HCT116 (cell line): ENCODE results near the gene HTRA2. TPM values are rescaled to one million over a fixed set of nuclear protein-coding genes. Genes with fewer than 3 reads are reported as not detected.

Source experiments
- ATAC-seq: fragments of 200-7000 bp; cut with Tn5 transposase; 2 replicates; pipeline ENCODE4 v1.9.1; 2020; ENCODE audit warnings: mild to moderate bottlenecking, moderate library complexity
- BruUV-seq: library from RNA; stranded (reverse); fragments of 400-500 nt; replicated peaks from 2 replicates; lab custom pipeline; 2021; lab: Mats Ljungman, UMichigan
- CTCF ChIA-PET: fragments of 300-600 bp; sonication (Branson Sonifier 250); formaldehyde crosslinking; loops from one replicate; lab custom pipeline; 2021; ENCODE audit warnings: antibody characterized with exemption; lab: Charles Lee
- POLR2A ChIA-PET: fragments of 300-600, 350-600 bp; sonication (Branson Sonifier 250); formaldehyde crosslinking; loops from one replicate; lab custom pipeline; 2021; ENCODE audit warnings: antibody characterized with exemption; lab: Charles Lee
- RAD21 ChIA-PET, 2 experiments: fragments of 300-600 bp; sonication (Branson Sonifier 250); formaldehyde crosslinking; loops; one replicate each; lab custom pipeline; 2023; ENCODE audit warnings: low total read pairs in 2 of 2; ENCODE audit not compliant: uncharacterized antibody in 2 of 2, unreplicated experiment in 2 of 2, low non-redundant PET in 1 of 2; lab: Charles Lee
- DNase-seq: peaks from one replicate; pipeline ENCODE4 v3.0.0-alpha.2; 2010; ENCODE audit warnings: low read depth, low spot score
- H2AFZ ChIP-seq: fragments of 200-600 bp; shearing (Covaris generic), sonication (generic); 2 replicates; pipeline ENCODE4 v1.6.1; 2017; ENCODE audit warnings: low read depth, mixed run types, mixed read lengths, antibody characterized with exemption, low read length; ENCODE audit not compliant: poor library complexity, severe bottlenecking
- H3K27ac ChIP-seq: 2 replicates; pipeline ENCODE4 v1.5.1; 2012; ENCODE audit warnings: low read depth, low read length
- H3K27me3 ChIP-seq: fragments of 200-600 bp; sonication (generic); 2 replicates; pipeline ENCODE4 v1.6.1; 2016; ENCODE audit warnings: mixed run types, low read length, mixed read lengths; ENCODE audit not compliant: insufficient read depth
- H3K36me3 ChIP-seq, 2 experiments: fragments of 200-500 bp in 1 of 2; fragments of 200-600 bp in 1 of 2; sonication (Bioruptor generic) in 1 of 2; sonication (generic) in 1 of 2; 2 replicates each; pipeline versions ENCODE4 v1.5.1 to v1.6.1; 2014 to 2016; ENCODE audit warnings: low read length in 2 of 2, inconsistent platforms in 1 of 2, mixed read lengths in 1 of 2, mixed run types in 1 of 2; ENCODE audit not compliant: insufficient read depth in 2 of 2, control insufficient read depth in 1 of 2
- H3K4me1 ChIP-seq, 2 experiments: fragments of 200-600 bp in 1 of 2; sonication (generic) in 1 of 2; 2 replicates each; pipeline versions ENCODE4 v1.5.1 to v1.6.1; 2012 to 2017; ENCODE audit warnings: low read length in 2 of 2, inconsistent platforms in 1 of 2, mild to moderate bottlenecking in 1 of 2, mixed read lengths in 1 of 2, mixed run types in 1 of 2, moderate library complexity in 1 of 2; ENCODE audit not compliant: insufficient read depth in 2 of 2, control insufficient read depth in 1 of 2
- H3K4me2 ChIP-seq: fragments of 200-600 bp; sonication (generic); 2 replicates; pipeline ENCODE4 v1.6.1; 2017; ENCODE audit warnings: mixed run types, low read length, mixed read lengths
- H3K4me3 ChIP-seq, 2 experiments: fragments of 200-600 bp in 1 of 2; sonication (generic) in 1 of 2; replicated peaks in 1 of 2; 2 replicates each; pipeline ENCODE4 v1.5.1; 2011 to 2016; ENCODE audit warnings: low read length in 2 of 2, control low read depth in 1 of 2, low read depth in 1 of 2, mild to moderate bottlenecking in 1 of 2, mixed read lengths in 1 of 2, mixed run types in 1 of 2
- H3K79me2 ChIP-seq: fragments of 200-600 bp; sonication (generic); 2 replicates; pipeline ENCODE4 v1.6.1; 2017; ENCODE audit warnings: mild to moderate bottlenecking, mixed run types, low read length, moderate library complexity, mixed read lengths; ENCODE audit not compliant: insufficient read depth
- H3K9ac ChIP-seq: fragments of 200-600 bp; sonication (generic); 2 replicates; pipeline ENCODE4 v1.6.1; 2016; ENCODE audit warnings: low read length, mixed read lengths
- H3K9me2 ChIP-seq: fragments of 200-600 bp; sonication (generic), shearing (Covaris generic); 2 replicates; pipeline ENCODE4 v1.6.1; 2017; ENCODE audit warnings: mixed run types, mild to moderate bottlenecking, moderate library complexity; ENCODE audit not compliant: insufficient read depth
- H3K9me3 ChIP-seq, 2 experiments: fragments of 200-500 bp in 1 of 2; fragments of 200-600 bp in 1 of 2; sonication (Bioruptor generic) in 1 of 2; sonication (generic) in 1 of 2; 2 replicates each; pipeline ENCODE4 v1.6.1; 2014 to 2017; ENCODE audit warnings: low read length in 2 of 2, mixed read lengths in 2 of 2, inconsistent platforms in 1 of 2, low read depth in 1 of 2, mild to moderate bottlenecking in 1 of 2, mixed run types in 1 of 2, moderate library complexity in 1 of 2; ENCODE audit not compliant: control insufficient read depth in 1 of 2, insufficient read depth in 1 of 2
- H4K20me1 ChIP-seq: fragments of 200-600 bp; sonication (generic), shearing (Covaris generic); 2 replicates; pipeline ENCODE4 v1.6.1; 2017; ENCODE audit warnings: mixed run types, mild to moderate bottlenecking, moderate library complexity; ENCODE audit not compliant: insufficient read depth
- CBX3 ChIP-seq: IDR thresholded peaks from 2 replicates; pipeline ENCODE4 v1.6.1; 2012; ENCODE audit warnings: low read depth
- CEBPB ChIP-seq: IDR thresholded peaks from 2 replicates; pipeline ENCODE4 v1.6.1; 2012; ENCODE audit warnings: low read depth
- EGR1 ChIP-seq: IDR thresholded peaks from 2 replicates; pipeline ENCODE4 v1.6.1; 2012; ENCODE audit warnings: low read depth
- ELF1 ChIP-seq: IDR thresholded peaks from 2 replicates; pipeline ENCODE4 v1.6.1; 2012; ENCODE audit warnings: low read depth, borderline replicate concordance
- EZH2 ChIP-seq: fragments of 200-600 bp; sonication (generic); IDR thresholded peaks from 2 replicates; pipeline ENCODE4 v1.6.1; 2017; ENCODE audit warnings: antibody characterized with exemption, mixed run types
- EZH2phosphoT487 ChIP-seq: fragments of 200-600 bp; IDR thresholded peaks from 2 replicates; pipeline ENCODE4 v1.6.1; 2018; ENCODE audit warnings: antibody characterized with exemption, borderline replicate concordance
- FOSL1 ChIP-seq: IDR thresholded peaks from 2 replicates; pipeline ENCODE4 v1.6.1; 2012; ENCODE audit warnings: low read depth
- JUND ChIP-seq: IDR thresholded peaks from 2 replicates; pipeline ENCODE4 v1.6.1; 2012
- MAX ChIP-seq: IDR thresholded peaks from 2 replicates; pipeline ENCODE4 v1.6.1; 2012
- POLR2A ChIP-seq: IDR thresholded peaks from 2 replicates; pipeline ENCODE4 v1.7.0; 2011; ENCODE audit warnings: borderline replicate concordance; ENCODE audit not compliant: insufficient read depth, insufficient read length; ENCODE audit errors: extremely low read depth
- POLR2AphosphoS5 ChIP-seq: IDR thresholded peaks from 2 replicates; pipeline ENCODE4 v1.6.1; 2011; ENCODE audit warnings: mild to moderate bottlenecking, low read depth, low read length, moderate library complexity
- SIN3A ChIP-seq: IDR thresholded peaks from 2 replicates; pipeline ENCODE4 v1.6.1; 2012; ENCODE audit warnings: low read depth
- SRF ChIP-seq: IDR thresholded peaks from 2 replicates; pipeline ENCODE4 v1.6.1; 2012; ENCODE audit warnings: low read depth
- YY1 ChIP-seq: IDR thresholded peaks from 2 replicates; pipeline ENCODE4 v1.6.1; 2011; ENCODE audit warnings: low read length, low read depth, moderate library complexity, mild to moderate bottlenecking; ENCODE audit not compliant: insufficient replicate concordance; ENCODE audit errors: extremely low read depth
- ZNF274 ChIP-seq: fragments of 200-500 bp; sonication (Bioruptor generic); IDR thresholded peaks from 2 replicates; pipeline ENCODE4 v1.6.1; 2014; ENCODE audit warnings: mild to moderate bottlenecking, low read depth, low read length, inconsistent platforms
- intact Hi-C: fragments of 100-400 bp; cut with micrococcal nuclease; formaldehyde crosslinking; loops from 2 replicates; pipeline ENCODE4 v1.10.0; 2022
- total RNA-seq: library from RNA; stranded (reverse); gene quantifications from one replicate; pipeline ENCODE4 v1.2.1, GENCODE V29; 2021; ENCODE audit not compliant: unreplicated experiment
- TF ChIP-seq, protein P1 (sequence below): IDR thresholded peaks from 2 replicates; pipeline ENCODE4 v1.6.1; 2011; ENCODE audit warnings: mild to moderate bottlenecking, low read length, moderate library complexity; ENCODE audit not compliant: insufficient replicate concordance; ENCODE audit errors: extremely low read depth
- TF ChIP-seq, protein P2 (sequence below), 3 experiments: fragments of 200-600 bp in 1 of 3; sonication (generic) in 1 of 3; IDR thresholded peaks in 2 of 3; conservative IDR thresholded peaks in 1 of 3; 2 replicates each; pipeline ENCODE4 v1.5.1; 2012 to 2017; ENCODE audit warnings: low read depth in 2 of 3, low read length in 2 of 3, antibody characterized with exemption in 1 of 3, borderline replicate concordance in 1 of 3, control low read depth in 1 of 3, mild to moderate bottlenecking in 1 of 3, mixed read lengths in 1 of 3, mixed run types in 1 of 3, moderate library complexity in 1 of 3; ENCODE audit not compliant: insufficient read depth in 1 of 3
- TF ChIP-seq, protein P3 (sequence below): IDR thresholded peaks from 2 replicates; pipeline ENCODE4 v1.6.1; 2012; ENCODE audit warnings: low read depth

HTRA2 gene
- total RNA-seq, 1 experiment from 2014 or later, result 36.2 TPM

- ChIA-PET CTCF (no interaction called here), POLR2A (no interaction called here), RAD21 (no interaction called here)
- no TSS peak for BruUV-seq
- DNase-seq (no peak), ATAC-seq (no peak)
- Histone ChIP-seq H3K4me1 (no peaks in the 10 kb centered on the region), H3K27ac (no peak overlapping the region), H3K9me2 (no peaks in the 10 kb centered on the region), H3K9ac (no peak overlapping the region), H3K79me2 (no peaks in the 10 kb centered on the region), H3K4me3 (no peak overlapping the region), H3K4me2 (no peak overlapping the region), H3K27me3 (no peaks in the 10 kb centered on the region), H4K20me1 (no peaks in the 10 kb centered on the region), H2AFZ (no peak overlapping the region), H3K9me3 (no peaks in the 10 kb centered on the region), H3K36me3 (no peaks in the 10 kb centered on the region)
- intact Hi-C loops, result no loop called here
- TF ChIP-seq EGR1, result no peak
- TF ChIP-seq ZNF274, result no peak
- TF ChIP-seq SIN3A, result no peak
- TF ChIP-seq JUND, result no peak
- no peak for TF ChIP-seq FOSL1
- TF ChIP-seq CEBPB, result no peak
- TF ChIP-seq POLR2A, result no peak
- TF ChIP-seq, protein P1, sequence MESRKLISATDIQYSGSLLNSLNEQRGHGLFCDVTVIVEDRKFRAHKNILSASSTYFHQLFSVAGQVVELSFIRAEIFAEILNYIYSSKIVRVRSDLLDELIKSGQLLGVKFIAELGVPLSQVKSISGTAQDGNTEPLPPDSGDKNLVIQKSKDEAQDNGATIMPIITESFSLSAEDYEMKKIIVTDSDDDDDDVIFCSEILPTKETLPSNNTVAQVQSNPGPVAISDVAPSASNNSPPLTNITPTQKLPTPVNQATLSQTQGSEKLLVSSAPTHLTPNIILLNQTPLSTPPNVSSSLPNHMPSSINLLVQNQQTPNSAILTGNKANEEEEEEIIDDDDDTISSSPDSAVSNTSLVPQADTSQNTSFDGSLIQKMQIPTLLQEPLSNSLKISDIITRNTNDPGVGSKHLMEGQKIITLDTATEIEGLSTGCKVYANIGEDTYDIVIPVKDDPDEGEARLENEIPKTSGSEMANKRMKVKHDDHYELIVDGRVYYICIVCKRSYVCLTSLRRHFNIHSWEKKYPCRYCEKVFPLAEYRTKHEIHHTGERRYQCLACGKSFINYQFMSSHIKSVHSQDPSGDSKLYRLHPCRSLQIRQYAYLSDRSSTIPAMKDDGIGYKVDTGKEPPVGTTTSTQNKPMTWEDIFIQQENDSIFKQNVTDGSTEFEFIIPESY, result no peak
- no peak for TF ChIP-seq EZH2
- no peak for TF ChIP-seq ELF1
- TF ChIP-seq SRF, result no peak
- TF ChIP-seq, protein P2, sequence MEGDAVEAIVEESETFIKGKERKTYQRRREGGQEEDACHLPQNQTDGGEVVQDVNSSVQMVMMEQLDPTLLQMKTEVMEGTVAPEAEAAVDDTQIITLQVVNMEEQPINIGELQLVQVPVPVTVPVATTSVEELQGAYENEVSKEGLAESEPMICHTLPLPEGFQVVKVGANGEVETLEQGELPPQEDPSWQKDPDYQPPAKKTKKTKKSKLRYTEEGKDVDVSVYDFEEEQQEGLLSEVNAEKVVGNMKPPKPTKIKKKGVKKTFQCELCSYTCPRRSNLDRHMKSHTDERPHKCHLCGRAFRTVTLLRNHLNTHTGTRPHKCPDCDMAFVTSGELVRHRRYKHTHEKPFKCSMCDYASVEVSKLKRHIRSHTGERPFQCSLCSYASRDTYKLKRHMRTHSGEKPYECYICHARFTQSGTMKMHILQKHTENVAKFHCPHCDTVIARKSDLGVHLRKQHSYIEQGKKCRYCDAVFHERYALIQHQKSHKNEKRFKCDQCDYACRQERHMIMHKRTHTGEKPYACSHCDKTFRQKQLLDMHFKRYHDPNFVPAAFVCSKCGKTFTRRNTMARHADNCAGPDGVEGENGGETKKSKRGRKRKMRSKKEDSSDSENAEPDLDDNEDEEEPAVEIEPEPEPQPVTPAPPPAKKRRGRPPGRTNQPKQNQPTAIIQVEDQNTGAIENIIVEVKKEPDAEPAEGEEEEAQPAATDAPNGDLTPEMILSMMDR (IDR thresholded peaks at IDR 0.05 in 2 of 3, conservative IDR thresholded peaks at IDR 0.05 in 1 of 3; ENCODE audit: borderline replicate concordance in 1 of 3, insufficient read depth in 1 of 3, low read depth in 2 of 3, low read length in 2 of 3), result no peak
- no peak for TF ChIP-seq EZH2phosphoT487
- no peak for TF ChIP-seq POLR2AphosphoS5
- no peak for TF ChIP-seq YY1
- TF ChIP-seq, protein P3, sequence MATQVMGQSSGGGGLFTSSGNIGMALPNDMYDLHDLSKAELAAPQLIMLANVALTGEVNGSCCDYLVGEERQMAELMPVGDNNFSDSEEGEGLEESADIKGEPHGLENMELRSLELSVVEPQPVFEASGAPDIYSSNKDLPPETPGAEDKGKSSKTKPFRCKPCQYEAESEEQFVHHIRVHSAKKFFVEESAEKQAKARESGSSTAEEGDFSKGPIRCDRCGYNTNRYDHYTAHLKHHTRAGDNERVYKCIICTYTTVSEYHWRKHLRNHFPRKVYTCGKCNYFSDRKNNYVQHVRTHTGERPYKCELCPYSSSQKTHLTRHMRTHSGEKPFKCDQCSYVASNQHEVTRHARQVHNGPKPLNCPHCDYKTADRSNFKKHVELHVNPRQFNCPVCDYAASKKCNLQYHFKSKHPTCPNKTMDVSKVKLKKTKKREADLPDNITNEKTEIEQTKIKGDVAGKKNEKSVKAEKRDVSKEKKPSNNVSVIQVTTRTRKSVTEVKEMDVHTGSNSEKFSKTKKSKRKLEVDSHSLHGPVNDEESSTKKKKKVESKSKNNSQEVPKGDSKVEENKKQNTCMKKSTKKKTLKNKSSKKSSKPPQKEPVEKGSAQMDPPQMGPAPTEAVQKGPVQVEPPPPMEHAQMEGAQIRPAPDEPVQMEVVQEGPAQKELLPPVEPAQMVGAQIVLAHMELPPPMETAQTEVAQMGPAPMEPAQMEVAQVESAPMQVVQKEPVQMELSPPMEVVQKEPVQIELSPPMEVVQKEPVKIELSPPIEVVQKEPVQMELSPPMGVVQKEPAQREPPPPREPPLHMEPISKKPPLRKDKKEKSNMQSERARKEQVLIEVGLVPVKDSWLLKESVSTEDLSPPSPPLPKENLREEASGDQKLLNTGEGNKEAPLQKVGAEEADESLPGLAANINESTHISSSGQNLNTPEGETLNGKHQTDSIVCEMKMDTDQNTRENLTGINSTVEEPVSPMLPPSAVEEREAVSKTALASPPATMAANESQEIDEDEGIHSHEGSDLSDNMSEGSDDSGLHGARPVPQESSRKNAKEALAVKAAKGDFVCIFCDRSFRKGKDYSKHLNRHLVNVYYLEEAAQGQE, result no peak
- no peak for TF ChIP-seq MAX
- TF ChIP-seq CBX3, result no peak
Observed at GRCh38 chr2:74515271-74515980, 14.3 kb upstream of the HTRA2 start.
